GM23338 (cell line): ENCODE measurements around the gene NEK7. TPM values are rescaled to one million over a fixed set of nuclear protein-coding genes. Genes with fewer than 3 reads are reported as not detected.

ENCODE experiments used
- ATAC-seq: fragments of 200-7000 bp; cut with Tn5 transposase; 3 replicates; pipeline ENCODE4 v1.9.1; 2020
- DNase-seq: peaks from one replicate; pipeline ENCODE4 v3.0.0-alpha.2; 2015; ENCODE audit warnings: low spot score
- H2AFZ ChIP-seq: fragments of 200-600 bp; sonication (generic); 2 replicates; pipeline ENCODE4 v1.8.0; 2016; ENCODE audit warnings: antibody characterized with exemption, mild to moderate bottlenecking, moderate library complexity
- H3F3A ChIP-seq: fragments of 200-600 bp; sonication (generic); replicated peaks from 2 replicates; pipeline ENCODE4 v1.8.0; 2017; ENCODE audit warnings: antibody characterized with exemption, mixed run types, low read depth
- H3K27ac ChIP-seq: fragments of 200-600 bp; sonication (generic); 2 replicates; pipeline ENCODE4 v1.6.1; 2016; ENCODE audit warnings: low read depth
- H3K27me3 ChIP-seq: fragments of 200-600 bp; sonication (generic); 2 replicates; pipeline ENCODE4 v1.8.0; 2016; ENCODE audit warnings: mild to moderate bottlenecking, mixed run types, moderate library complexity; ENCODE audit not compliant: insufficient read depth
- H3K36me3 ChIP-seq: fragments of 200-600 bp; sonication (generic); 2 replicates; pipeline ENCODE4 v1.8.0; 2016; ENCODE audit warnings: mild to moderate bottlenecking; ENCODE audit not compliant: insufficient read depth
- H3K4me1 ChIP-seq: fragments of 200-600 bp; sonication (generic); 2 replicates; pipeline ENCODE4 v1.8.0; 2016; ENCODE audit warnings: mild to moderate bottlenecking, moderate library complexity; ENCODE audit not compliant: insufficient read depth
- H3K4me2 ChIP-seq: fragments of 200-600 bp; sonication (generic); 2 replicates; pipeline ENCODE4 v1.7.1; 2017; ENCODE audit warnings: mixed run types
- H3K4me3 ChIP-seq: fragments of 200-600 bp; sonication (generic); 2 replicates; pipeline ENCODE4 v1.6.1; 2016; ENCODE audit warnings: mixed run types
- H3K79me2 ChIP-seq: fragments of 200-600 bp; sonication (generic); replicated peaks from 2 replicates; pipeline ENCODE4 v1.8.0; 2017; ENCODE audit warnings: mild to moderate bottlenecking; ENCODE audit not compliant: insufficient read depth
- H3K9me2 ChIP-seq: fragments of 200-600 bp; sonication (generic); 2 replicates; pipeline ENCODE4 v1.8.0; 2017; ENCODE audit not compliant: insufficient read depth
- H4K20me1 ChIP-seq: fragments of 200-600 bp; sonication (generic); replicated peaks from 2 replicates; pipeline ENCODE4 v1.8.0; 2017; ENCODE audit warnings: mild to moderate bottlenecking; ENCODE audit not compliant: insufficient read depth
- H3K27ac Mint-ChIP-seq: 2 replicates; pipeline ENCODE4 v1.8.0; 2020; ENCODE audit warnings: inconsistent platforms, mild to moderate bottlenecking, moderate library complexity, mixed read lengths
- H3K27me3 Mint-ChIP-seq: 3 replicates; pipeline ENCODE4 v1.8.0; 2022; ENCODE audit warnings: low read depth, mild to moderate bottlenecking, moderate library complexity, mixed read lengths, inconsistent platforms; ENCODE audit not compliant: insufficient read depth, poor library complexity
- H3K36me3 Mint-ChIP-seq: 3 replicates; pipeline ENCODE4 v1.8.0; 2021; ENCODE audit warnings: low read depth, mild to moderate bottlenecking, inconsistent platforms, moderate library complexity, mixed read lengths
- H3K4me1 Mint-ChIP-seq: 3 replicates; pipeline ENCODE4 v1.8.0; 2020; ENCODE audit warnings: mild to moderate bottlenecking, inconsistent platforms, mixed read lengths
- H3K4me3 Mint-ChIP-seq: 3 replicates; pipeline ENCODE4 v1.8.0; 2021; ENCODE audit warnings: moderate library complexity, mild to moderate bottlenecking, inconsistent platforms, mixed read lengths
- H3K9me3 Mint-ChIP-seq: 3 replicates; pipeline ENCODE4 v1.8.0; 2020; ENCODE audit warnings: moderate library complexity, mild to moderate bottlenecking, inconsistent platforms, mixed read lengths
- CREB1 ChIP-seq: fragments of 250-450 bp; sonication (Bioruptor Pico); IDR thresholded peaks from 2 replicates; pipeline ENCODE4 v1.5.0; 2020; ENCODE audit warnings: low read depth, mild to moderate bottlenecking, moderate library complexity
- CTCF ChIP-seq, 2 experiments: fragments of 200-600 bp in 1 of 2; sonication (generic) in 1 of 2; conservative IDR thresholded peaks; 2 replicates each; pipeline versions ENCODE4 v1.5.1 to v1.6.1; 2016 to 2017; ENCODE audit warnings: antibody characterized with exemption in 2 of 2, low read depth in 2 of 2, mild to moderate bottlenecking in 2 of 2, moderate library complexity in 1 of 2
- ETS1 ChIP-seq: IDR thresholded peaks from 2 replicates; pipeline ENCODE4 v1.6.1; 2016; ENCODE audit warnings: antibody characterized with exemption
- EZH2 ChIP-seq: fragments of 200-600 bp; sonication (generic); IDR thresholded peaks from one replicate; pipeline ENCODE4 v1.8.0; 2017; ENCODE audit warnings: antibody characterized with exemption, mild to moderate bottlenecking, low read depth; ENCODE audit not compliant: unreplicated experiment
- EZH2phosphoT487 ChIP-seq: fragments of 200-600 bp; sonication (generic); IDR thresholded peaks from one replicate; pipeline ENCODE4 v1.8.1; 2018; ENCODE audit warnings: antibody characterized with exemption; ENCODE audit not compliant: unreplicated experiment
- JUNB ChIP-seq: IDR thresholded peaks from one replicate; pipeline ENCODE4 v1.6.1; 2016; ENCODE audit warnings: antibody characterized with exemption; ENCODE audit not compliant: unreplicated experiment
- NANOG ChIP-seq: IDR thresholded peaks from 2 replicates; pipeline ENCODE4 v1.6.1; 2016; ENCODE audit warnings: antibody characterized with exemption, borderline replicate concordance
- POLR2AphosphoS5 ChIP-seq: IDR thresholded peaks from 2 replicates; pipeline ENCODE4 v1.6.1; 2016; ENCODE audit warnings: antibody characterized with exemption, low read depth
- REST ChIP-seq: IDR thresholded peaks from one replicate; pipeline ENCODE4 v1.6.1; 2018; ENCODE audit warnings: antibody characterized with exemption; ENCODE audit not compliant: unreplicated experiment
- STAT1 ChIP-seq: IDR thresholded peaks from one replicate; pipeline ENCODE4 v1.6.1; 2016; ENCODE audit warnings: antibody characterized with exemption; ENCODE audit not compliant: unreplicated experiment
- ZNF114 ChIP-seq: fragments of 250-450 bp; sonication (Bioruptor Pico); IDR thresholded peaks from 2 replicates; pipeline ENCODE4 v1.5.0; 2020; ENCODE audit warnings: mild to moderate bottlenecking, moderate library complexity
- ZNF331 ChIP-seq: fragments of 250-450 bp; sonication (Bioruptor Pico); IDR thresholded peaks from 2 replicates; pipeline ENCODE4 v1.5.0; 2020; ENCODE audit warnings: low read depth, mild to moderate bottlenecking, moderate library complexity
- polyA plus RNA-seq: library from polyadenylated mRNA; unstranded; fragments of >200 nt; fragmentation: Nextera tagmentation; extraction: Ambion mirVana; gene quantifications from 2 replicates; pipeline ENCODE4 v1.2.1, GENCODE V29; 2016
- total RNA-seq: library from RNA; depleted of rRNA; stranded (reverse); fragments of >200 nt; shearing (Covaris generic); gene quantifications from 2 replicates; pipeline ENCODE4 v1.2.3, GENCODE V29; 2014

NEK7 gene
- total and polyA plus RNA-seq, 2 experiments from 2014 or later = 4.8 to 15.3 TPM

GRCh38 chr1:198283222-198283621, 126.4 kb downstream of the NEK7 start (continued):
- TF ChIP-seq CTCF (conservative IDR thresholded peaks at IDR 0.05; ENCODE audit: low read depth in 2 of 2) (no peak), ZNF114 (CRISPR knock-in tag) (no peak), POLR2AphosphoS5 (no peak), REST (no peak), NANOG (no peak)

GRCh38 chr1:198287916-198288315, 131.1 kb downstream of the NEK7 start:
- no peaks in the 10 kb centered on the region for H3K36me3 ChIP-seq
- Mint-ChIP-seq H3K9me3 (no peaks in the 10 kb centered on the region), H3K36me3 (no peaks in the 10 kb centered on the region; the same call in 2 of the 3 replicates), H3K4me1 (peaks cover 19% of the 10 kb centered on the region), H3K27me3 (no peaks in the 10 kb centered on the region), H3K27ac (no peak overlapping the region), H3K4me3 (no peak overlapping the region)
- H3K27ac ChIP-seq = no peak overlapping the region
- H3F3A ChIP-seq = no peaks in the 10 kb centered on the region
- H3K9me2 ChIP-seq = no peaks in the 10 kb centered on the region
- no peak overlapping the region for H3K4me3 ChIP-seq
- DNase-seq = no peak
- no peak overlapping the region for H2AFZ ChIP-seq
- no peaks in the 10 kb centered on the region for H3K27me3 ChIP-seq
- no peak for ATAC-seq
- no peak overlapping the region for H3K4me2 ChIP-seq
- no peaks in the 10 kb centered on the region for H3K79me2 ChIP-seq
- H4K20me1 ChIP-seq = no peaks in the 10 kb centered on the region
- H3K4me1 ChIP-seq = no peaks in the 10 kb centered on the region; the same call in 1 of the 2 replicates
- TF ChIP-seq ETS1 (no peak), EZH2 (no peak), REST (no peak), POLR2AphosphoS5 (no peak), EZH2phosphoT487 (no peak), ZNF114 (CRISPR knock-in tag) (no peak), CTCF (conservative IDR thresholded peaks at IDR 0.05; ENCODE audit: low read depth in 2 of 2) (no peak), ZNF331 (CRISPR knock-in tag) (no peak), JUNB (no peak), CREB1 (CRISPR knock-in tag) (no peak), STAT1 (no peak)
